HFFc6 (cell line): ENCODE data around the gene PCCB. TPM values are rescaled to one million over a fixed set of nuclear protein-coding genes. Genes with fewer than 3 reads are reported as not detected.

Experiments
- DNase-seq: peaks from one replicate; pipeline ENCODE4 v3.0.0-alpha.2; 2018
- H3K27ac Mint-ChIP-seq: 2 replicates; pipeline ENCODE4 v1.8.0; 2020; ENCODE audit warnings: mild to moderate bottlenecking, mixed read lengths
- H3K27me3 Mint-ChIP-seq: 2 replicates; pipeline ENCODE4 v1.8.0; 2021; ENCODE audit warnings: mild to moderate bottlenecking, moderate library complexity, mixed read lengths; ENCODE audit not compliant: insufficient read depth
- H3K36me3 Mint-ChIP-seq: 2 replicates; pipeline ENCODE4 v1.8.0; 2021; ENCODE audit warnings: low read depth, mixed read lengths
- H3K4me1 Mint-ChIP-seq: 2 replicates; pipeline ENCODE4 v1.8.0; 2020; ENCODE audit warnings: low read depth, mixed read lengths
- H3K4me3 Mint-ChIP-seq: 2 replicates; pipeline ENCODE4 v1.8.0; 2020; ENCODE audit warnings: mild to moderate bottlenecking, moderate library complexity, mixed read lengths
- H3K9me3 Mint-ChIP-seq: 2 replicates; pipeline ENCODE4 v1.8.0; 2020; ENCODE audit warnings: mild to moderate bottlenecking, mixed read lengths
- total RNA-seq, 6 experiments: library from RNA; stranded (reverse); fragmentation: NEBNext Ultra II Directional; extraction: Animal tissue kit (Norgen Biotek cat#: 25700); gene quantifications; 2 replicates in 1 of 6; 3 replicates in 5 of 6; pipeline ENCODE4 v1.2.3, GENCODE V29; 2021
- TF ChIP-seq, protein P1 (sequence below): fragments of 200-600 bp; sonication (generic); IDR thresholded peaks from 2 replicates; pipeline ENCODE4 v1.5.0; 2021; ENCODE audit warnings: antibody characterized with exemption, mild to moderate bottlenecking

PCCB gene
- total RNA-seq, 6 experiments from 2014 or later, result 32.4 to 41.1 (median 37.8) TPM

DNA sequence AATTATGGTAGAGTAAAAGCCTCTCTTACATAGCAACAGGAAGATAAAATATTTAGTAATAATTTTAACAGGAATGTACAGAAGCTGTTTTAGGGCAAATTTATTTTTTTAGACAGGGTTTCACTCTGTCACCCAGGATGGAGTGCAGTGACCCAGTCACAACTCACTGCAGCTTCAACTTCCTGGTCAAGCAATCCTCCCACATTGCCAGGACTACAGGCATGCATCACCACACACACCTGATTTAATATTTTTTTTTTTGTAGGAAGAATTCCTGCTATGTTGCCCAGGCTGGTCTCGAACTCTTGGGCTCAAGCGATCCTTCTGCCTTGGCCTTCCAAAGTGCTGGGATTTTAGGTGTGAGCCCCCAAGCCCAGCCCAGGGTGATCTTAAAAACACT, 61.1 kb downstream of the PCCB start:
- Mint-ChIP-seq H3K36me3 (peaks cover 3% of the 10 kb centered on the region), H3K9me3 (peaks cover under 1% of the 10 kb centered on the region; the same call in 1 of the 2 replicates), H3K4me1 (peaks cover 1% of the 10 kb centered on the region), H3K27me3 (no peaks in the 10 kb centered on the region), H3K4me3 (no peak overlapping the region), H3K27ac (no peak overlapping the region)
- TF ChIP-seq, protein P1, sequence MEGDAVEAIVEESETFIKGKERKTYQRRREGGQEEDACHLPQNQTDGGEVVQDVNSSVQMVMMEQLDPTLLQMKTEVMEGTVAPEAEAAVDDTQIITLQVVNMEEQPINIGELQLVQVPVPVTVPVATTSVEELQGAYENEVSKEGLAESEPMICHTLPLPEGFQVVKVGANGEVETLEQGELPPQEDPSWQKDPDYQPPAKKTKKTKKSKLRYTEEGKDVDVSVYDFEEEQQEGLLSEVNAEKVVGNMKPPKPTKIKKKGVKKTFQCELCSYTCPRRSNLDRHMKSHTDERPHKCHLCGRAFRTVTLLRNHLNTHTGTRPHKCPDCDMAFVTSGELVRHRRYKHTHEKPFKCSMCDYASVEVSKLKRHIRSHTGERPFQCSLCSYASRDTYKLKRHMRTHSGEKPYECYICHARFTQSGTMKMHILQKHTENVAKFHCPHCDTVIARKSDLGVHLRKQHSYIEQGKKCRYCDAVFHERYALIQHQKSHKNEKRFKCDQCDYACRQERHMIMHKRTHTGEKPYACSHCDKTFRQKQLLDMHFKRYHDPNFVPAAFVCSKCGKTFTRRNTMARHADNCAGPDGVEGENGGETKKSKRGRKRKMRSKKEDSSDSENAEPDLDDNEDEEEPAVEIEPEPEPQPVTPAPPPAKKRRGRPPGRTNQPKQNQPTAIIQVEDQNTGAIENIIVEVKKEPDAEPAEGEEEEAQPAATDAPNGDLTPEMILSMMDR, result no peak
- no peak for DNase-seq

DNA sequence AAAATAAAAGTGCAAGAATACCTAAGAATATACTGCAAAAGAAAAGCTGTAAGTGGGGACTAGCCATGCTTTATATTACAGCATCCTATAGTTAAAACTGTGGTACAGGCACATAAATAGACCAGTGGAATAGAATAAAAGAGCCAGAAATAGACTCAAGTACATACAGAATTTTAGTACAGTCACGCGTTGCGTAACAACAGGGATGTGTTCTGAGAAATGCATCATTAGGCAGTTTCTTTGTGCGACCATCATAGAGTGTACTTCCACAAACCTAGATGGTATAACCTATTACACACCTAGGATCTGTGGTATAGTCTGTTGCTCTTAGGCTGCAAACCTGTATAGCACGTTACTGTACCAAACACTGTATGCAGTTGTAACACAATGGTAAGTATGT, 61.8 kb downstream of the PCCB start:
- DNase-seq, result no peak
- Mint-ChIP-seq H3K4me1 (no peaks in the 10 kb centered on the region), H3K36me3 (peaks cover 3% of the 10 kb centered on the region; the same call in 1 of the 2 replicates), H3K4me3 (no peak overlapping the region), H3K9me3 (no peaks in the 10 kb centered on the region), H3K27me3 (no peaks in the 10 kb centered on the region), H3K27ac (no peak overlapping the region)
- TF ChIP-seq, protein P1, result no peak

DNA sequence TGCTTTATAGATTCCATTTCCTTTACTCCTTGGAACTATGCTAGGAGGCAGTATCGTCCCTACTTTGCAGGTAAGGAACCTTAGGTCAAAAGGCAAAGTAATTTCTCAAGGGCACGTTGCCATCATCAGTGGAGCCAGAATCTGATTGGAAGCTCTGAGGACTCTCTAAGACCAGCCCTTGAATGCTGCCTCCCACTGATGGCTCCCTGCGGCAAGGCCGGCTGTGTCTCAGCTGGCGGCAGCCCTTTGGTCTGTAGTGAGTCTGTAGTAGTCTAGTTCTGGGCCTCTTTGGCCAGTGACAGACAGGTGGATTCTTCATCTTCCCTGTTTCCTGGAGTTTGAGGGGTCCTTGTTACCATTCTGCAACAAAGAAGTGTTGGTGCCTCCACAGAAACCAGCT, 76.2 kb downstream of the PCCB start:
- Mint-ChIP-seq H3K9me3 (peaks cover 28% of the 10 kb centered on the region), H3K27ac (no peak overlapping the region), H3K4me1 (no peaks in the 10 kb centered on the region), H3K36me3 (peaks cover 55% of the 10 kb centered on the region), H3K4me3 (no peak overlapping the region), H3K27me3 (no peaks in the 10 kb centered on the region)
- no peak for DNase-seq
- TF ChIP-seq, protein P1, result no peak

DNA sequence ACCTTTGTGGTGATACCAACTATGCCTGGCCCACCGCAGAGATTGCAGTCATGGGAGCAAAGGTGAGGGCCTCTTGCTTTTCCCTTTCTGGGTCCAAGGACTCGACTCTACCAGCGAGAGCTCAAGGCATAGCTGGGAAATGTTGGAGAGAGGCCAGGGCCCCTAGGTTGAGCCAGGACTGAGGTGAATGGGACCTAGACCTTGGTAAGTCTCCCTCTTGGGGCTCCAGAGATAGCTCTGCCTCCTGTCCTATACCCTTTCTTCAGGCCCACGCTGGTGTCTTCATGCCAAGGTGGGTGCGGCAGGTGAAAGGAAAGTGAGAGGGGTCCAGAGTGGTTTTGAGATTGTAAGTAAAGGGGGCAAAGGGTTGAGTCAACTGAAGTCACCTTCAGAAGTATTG, 77.5 kb downstream of the PCCB start:
- DNase-seq, result no peak
- Mint-ChIP-seq H3K4me3 (no peak overlapping the region), H3K36me3 (peaks cover 45% of the 10 kb centered on the region), H3K4me1 (peaks cover 8% of the 10 kb centered on the region), H3K9me3 (peaks cover 14% of the 10 kb centered on the region), H3K27me3 (no peaks in the 10 kb centered on the region), H3K27ac (no peak overlapping the region)
- TF ChIP-seq, protein P1, result no peak

DNA sequence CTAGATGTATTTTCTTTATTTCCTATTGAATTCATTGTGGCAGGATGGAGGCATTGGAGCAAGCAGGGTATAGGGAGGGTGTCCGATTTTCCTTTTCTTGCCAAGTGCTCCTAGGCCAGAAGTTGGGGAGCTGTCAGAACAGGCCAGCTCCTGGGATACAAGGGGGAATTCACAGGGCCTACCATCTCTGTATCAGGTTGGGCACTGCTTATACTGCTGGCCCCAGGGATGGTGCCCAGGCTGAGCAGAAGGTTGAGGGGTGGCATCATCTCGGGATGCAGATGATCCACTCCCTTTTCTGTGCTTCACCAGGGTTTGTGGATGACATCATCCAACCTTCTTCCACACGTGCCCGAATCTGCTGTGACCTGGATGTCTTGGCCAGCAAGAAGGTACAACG, 79.5 kb downstream of the PCCB start:
- no peaks in the 10 kb centered on the region; the same call in 1 of the 2 replicates for H3K9me3 Mint-ChIP-seq
- peaks cover 43% of the 10 kb centered on the region for H3K36me3 Mint-ChIP-seq
- H3K4me1 Mint-ChIP-seq, result peaks cover 27% of the 10 kb centered on the region
- peaks cover 5% of the 10 kb centered on the region for H3K27me3 Mint-ChIP-seq
- no peak overlapping the region for H3K4me3 Mint-ChIP-seq
- TF ChIP-seq, protein P1, result no peak
- H3K27ac Mint-ChIP-seq, result no peak overlapping the region
- DNase-seq, result no peak

DNA sequence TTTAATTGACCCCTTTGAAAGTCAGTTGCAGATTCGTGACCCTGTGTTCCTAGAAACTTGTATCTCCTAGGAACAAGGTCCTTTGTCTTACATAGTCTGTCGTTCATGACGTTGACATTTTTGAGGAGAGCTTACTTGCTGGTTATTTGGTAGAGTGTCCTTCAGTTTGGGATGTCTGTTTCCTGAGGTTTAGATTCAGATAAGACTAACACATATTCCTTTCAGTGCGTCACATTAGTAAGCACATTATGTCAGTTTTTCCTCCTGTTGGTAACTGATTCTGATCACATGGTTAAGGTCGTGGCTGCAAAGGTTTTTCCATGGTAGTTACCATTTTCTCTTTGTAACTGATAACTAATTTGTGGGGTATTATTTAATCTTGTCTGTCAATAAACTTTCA, 80.8 kb downstream of the PCCB start:
- no peaks in the 10 kb centered on the region for H3K9me3 Mint-ChIP-seq
- peaks cover 48% of the 10 kb centered on the region for H3K36me3 Mint-ChIP-seq
- no peak overlapping the region for H3K27ac Mint-ChIP-seq
- H3K4me3 Mint-ChIP-seq, result no peak overlapping the region
- peaks cover 36% of the 10 kb centered on the region for H3K4me1 Mint-ChIP-seq
- DNase-seq, result no peak
- H3K27me3 Mint-ChIP-seq, result peaks cover 5% of the 10 kb centered on the region
- TF ChIP-seq, protein P1, result no peak
